HG03097 (cell line): ENCODE measurements around the gene CCDC198.

ENCODE experiments used
- ATAC-seq: cut with Tn5 transposase; IDR thresholded peaks from one replicate; pipeline ENCODE4 v1.9.1; 2021; ENCODE audit not compliant: unreplicated experiment, low FRiP score

CCDC198 gene, protein sequence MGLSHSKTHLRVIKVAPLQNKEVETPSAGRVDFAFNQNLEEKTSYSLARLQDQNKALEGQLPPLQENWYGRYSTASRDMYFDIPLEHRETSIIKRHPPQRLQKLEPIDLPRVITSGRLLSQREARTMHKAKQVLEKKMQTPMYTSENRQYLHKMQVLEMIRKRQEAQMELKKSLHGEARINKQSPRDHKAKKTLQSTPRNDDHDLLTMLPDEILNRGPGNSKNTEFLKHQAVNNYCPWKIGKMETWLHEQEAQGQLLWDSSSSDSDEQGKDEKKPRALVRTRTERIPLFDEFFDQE

DNA sequence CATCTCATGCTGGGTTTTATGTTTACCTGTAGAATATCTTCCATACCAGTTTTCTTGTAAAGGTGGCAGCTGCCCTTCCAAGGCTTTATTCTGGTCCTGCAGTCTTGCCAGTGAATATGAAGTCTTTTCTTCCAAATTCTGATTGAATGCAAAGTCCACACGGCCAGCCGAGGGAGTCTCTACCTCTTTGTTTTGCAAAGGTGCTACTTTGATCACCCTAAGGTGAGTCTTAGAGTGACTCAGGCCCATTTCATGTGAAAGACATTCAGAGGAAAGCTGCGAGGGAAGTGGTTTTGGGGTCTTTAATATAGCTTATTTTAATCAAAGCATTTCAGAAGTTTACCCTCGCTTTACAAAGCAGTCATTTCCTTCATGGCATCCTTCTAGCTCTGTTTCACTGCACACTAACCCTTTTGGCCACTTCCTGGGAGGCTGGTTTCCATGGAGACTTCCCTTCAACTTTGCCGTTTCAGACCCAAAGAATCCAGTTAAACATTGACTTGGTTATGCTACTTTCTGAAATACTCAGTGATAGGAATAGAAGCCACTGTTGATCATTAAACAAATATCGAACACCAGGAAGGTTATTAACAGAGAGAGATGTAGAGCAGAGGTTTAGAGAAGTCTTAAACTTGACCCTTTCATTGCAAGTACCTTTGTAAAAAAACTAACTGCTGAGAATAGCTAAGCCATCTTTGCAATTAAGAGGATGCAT, at the start of gene CCDC198:
TSS of gene CCDC198 (minus strand) at position 391 of the 715 bp plus-strand sequence. CDS start at position 249, 142 bp downstream.
- peak; percentile 75 for ATAC-seq

DNA sequence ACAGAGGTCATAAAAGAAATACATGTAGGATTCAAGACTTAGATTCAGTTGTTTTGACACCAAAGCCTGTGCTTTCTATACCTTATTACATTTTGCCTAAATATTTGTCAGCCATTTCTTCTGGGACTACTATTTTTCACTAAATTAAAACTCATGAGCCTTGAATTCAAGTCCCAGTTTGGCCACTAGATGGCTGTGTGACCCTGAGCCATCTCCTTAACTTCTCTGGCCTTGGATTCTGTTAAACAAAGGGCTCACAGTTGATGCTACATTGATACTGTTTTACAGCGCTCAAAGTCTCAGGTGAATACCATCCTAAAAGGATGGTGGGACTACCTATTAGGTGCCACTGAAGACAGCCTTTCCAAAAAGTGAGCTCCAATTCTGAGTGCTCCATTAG, 39.6 kb upstream of the CCDC198 start:
- ATAC-seq, result peak; percentile 56

DNA sequence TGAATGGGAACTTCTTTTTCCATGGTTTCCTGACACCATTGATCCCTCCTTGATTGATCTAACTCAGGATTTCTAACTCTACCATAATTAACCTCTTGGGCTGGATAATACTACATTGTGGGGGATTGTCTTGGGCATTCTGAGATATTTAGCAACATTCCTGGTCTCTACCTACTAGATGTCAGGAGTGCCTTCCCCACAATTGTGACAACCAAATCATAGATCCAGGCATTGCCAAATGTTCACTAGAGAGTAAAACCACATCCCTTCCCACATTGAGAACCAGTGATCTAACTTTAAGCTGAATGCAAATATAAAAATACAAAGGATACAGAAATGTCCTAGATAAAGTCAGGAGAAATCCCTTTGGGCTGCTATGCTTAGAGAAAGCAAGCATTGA, 36.9 kb upstream of the CCDC198 start:
- ATAC-seq, result no peak

DNA sequence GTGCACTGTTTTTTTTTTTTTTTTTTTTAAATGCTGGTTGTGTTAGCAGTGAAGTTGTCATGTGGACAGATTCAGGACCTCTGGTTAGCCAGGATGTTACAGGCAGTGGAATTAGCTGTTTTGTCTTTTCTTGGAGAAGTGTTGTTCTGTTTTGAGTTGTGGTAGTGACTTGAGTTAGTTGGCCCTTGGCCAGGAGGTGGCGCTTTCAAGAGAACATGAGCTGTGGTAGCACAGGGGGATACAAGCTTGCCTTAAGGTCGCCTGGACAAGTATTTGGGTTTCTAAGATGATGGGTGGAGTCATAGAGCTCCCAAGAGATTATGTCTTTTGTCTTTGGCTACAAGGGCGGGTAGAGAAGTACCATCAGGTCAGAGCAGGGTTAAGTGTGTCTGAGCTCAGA, 33.3 kb upstream of the CCDC198 start:
- no peak for ATAC-seq

DNA sequence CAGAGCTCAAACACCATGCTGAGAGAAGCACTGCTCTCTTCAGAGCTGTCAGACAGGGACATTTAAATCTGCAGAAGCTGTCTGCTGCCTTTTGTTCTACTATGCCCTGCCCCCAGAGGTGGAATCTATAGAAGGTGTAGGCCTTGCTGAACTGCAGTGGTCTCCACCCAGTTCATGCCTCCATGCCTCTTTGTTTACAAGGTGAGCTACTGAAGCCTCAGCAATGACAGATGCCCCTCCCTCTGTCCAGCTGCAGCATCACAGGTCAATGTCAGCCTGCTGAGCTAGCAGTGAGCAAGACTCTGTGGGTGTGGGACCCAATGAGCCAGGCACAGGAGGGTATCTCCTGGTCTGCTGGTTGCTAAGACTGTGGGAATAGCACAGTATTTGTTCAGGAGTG, 25.4 kb upstream of the CCDC198 start:
- no peak for ATAC-seq

DNA sequence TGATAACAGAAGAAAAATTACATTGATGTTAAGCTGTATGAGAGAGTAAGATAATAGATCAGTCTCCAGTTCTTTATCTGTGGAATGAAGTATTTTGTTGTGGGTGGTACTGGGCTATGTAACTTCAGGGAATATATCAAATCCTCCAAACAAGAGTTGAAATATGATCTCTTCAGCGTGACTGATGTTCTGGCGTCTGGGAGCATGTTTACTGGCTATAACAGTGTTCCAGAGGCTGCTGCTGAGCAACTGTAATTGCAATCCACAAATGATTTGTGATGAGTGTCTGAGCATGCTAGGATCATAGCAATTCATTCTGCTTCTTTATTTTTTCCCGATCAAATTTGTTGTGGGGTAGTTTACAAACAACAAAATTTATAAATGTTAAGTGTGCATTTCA, 18.6 kb upstream of the CCDC198 start:
- no peak for ATAC-seq

DNA sequence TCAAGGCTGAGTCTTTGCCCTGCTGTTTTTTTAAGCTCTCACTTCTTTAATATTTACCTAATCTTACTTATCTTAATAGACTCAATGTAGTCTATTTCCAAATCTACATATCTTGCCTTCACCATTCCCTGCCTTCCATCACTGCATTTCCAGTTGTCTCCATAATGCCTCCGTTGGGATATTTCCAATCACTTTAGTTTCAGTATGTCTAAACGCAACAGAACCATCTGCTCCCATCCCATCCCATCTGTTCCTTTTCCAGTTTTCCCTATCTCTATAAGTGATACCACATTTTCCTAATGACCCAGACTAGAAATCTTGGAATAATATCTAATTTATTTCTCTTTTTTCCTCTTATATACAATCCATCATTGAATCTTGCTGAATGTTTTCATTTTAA, 15.1 kb upstream of the CCDC198 start:
- no peak for ATAC-seq

DNA sequence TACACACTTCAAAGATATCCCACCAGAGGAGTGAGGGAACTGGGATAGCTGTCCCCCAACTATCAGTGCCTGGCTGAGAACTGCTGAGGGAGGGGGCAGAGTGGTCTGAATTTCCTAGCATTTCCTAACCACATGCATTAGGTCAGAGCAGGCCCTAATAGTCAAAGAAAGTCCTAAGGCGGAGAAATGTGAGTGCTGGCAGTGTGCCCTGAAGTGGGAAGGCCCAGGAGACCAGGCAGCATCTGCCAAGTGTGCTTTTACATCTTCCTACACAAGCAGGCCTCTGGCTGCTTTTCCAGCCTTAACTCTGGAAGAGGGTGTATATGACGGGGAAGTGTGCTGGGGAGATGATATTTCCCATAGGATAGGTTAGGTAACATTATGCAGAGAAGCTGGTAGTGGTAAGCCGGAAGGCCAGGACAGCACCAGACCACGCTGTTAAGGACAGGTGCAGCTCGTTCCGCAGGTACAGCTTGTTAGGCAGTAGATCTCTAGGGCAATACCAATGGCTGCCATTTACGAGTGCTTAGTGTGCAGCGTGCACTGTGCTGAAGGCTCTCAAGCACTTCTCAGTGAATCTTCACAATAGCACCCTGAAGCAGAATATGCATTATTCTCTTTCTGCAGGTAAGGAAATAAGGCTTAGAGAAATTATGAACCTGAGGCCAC, 9.1 kb upstream of the CCDC198 start:
- ATAC-seq, result no peak

DNA sequence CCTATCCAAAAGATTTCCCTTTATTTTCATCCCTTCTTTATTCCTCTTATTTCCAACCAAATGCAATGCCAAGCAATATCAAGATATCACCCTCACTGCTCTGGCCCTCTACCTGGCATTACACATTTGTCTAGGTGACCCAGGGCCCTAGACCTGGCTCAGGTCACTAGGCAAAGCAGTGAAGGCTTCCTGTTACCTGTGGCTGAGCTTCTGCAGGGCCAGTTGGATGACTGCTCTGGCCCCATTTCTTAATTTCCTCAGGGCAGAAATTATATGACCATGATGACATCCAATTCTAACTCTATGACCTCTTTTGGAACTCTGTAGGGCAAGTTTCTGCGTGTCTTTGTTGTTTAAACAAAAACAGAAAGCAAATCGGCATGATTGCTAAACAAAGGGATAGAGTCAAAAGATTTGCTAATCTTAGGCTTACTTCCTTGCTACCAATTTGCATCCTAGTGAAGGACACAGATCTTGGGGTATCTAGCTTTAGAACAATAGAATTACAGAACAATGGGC, 7.4 kb upstream of the CCDC198 start:
- no peak for ATAC-seq

DNA sequence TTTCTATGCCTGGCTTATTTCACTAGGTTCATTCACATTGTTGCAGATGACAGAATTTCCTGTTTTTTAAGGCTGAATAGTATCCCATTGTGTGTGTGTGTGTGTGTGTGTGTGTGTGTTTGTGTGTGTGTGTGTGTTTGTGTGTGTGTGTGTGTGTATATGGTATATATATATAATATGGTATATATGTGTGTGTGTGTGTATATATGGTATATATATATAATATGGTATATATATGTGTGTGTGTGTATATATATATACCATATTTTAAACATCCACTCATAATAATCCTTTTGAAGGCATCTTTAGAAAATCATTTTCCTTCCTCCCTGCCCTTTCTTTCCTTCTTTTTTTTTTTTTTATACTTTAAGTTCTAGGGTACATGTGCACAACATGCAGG, 5.0 kb upstream of the CCDC198 start:
- no peak for ATAC-seq

DNA sequence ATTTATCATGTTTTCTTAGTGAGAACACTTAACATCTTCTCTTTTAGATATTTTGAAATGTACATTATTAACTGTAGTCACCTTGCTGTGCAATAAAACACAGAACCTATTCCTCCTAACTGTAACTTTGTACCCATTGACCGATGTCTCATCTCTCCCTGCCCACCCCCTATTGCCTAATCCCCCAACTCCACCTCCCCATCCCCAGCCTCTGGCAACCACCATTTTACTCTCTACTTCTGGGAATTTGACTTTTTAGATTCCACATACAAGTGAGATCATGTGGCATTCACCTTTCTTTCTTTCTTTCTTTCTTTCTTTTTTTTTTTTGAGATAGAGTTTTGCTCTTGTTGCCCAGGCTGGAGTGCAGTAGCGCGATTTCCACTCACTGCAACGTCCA, 4.4 kb upstream of the CCDC198 start:
- no peak for ATAC-seq

DNA sequence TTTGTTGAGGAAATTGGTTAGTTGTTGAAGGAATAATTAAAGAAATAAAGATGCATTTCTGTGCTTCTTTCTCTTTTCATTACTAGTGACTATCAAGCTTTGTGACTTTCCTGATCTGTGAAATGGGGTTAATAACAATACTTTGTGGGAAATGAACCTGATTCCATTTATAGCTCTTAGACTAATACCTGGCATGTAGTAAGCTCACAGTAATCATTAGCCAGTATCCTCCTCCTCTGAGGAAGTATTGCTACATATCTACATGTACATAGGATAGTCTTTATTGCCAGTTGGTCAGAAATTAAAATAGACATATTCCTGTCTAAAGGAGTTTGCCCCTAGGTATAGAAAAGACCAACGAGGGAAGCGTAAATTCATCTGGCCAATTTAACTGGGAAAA, 1.8 kb upstream of the CCDC198 start:
- ATAC-seq, result no peak

DNA sequence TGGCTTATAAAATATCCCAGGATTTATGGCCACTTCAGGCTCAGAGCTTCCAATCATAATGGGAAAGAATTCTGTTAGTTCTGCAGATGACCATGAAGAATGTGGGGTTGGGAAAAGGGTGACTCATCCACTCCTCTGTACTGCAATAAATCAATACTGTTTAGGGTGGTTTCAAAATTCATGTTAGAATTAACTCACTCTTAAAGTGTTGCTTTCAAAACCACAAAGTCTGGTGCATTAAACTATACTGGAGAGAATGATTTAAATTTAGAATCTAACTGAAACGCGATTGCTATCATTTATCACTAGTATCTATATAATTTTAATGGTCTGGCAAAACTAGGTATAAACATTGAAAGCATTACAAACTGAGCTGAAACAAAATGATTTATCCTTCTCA, 798 bp downstream of the CCDC198 start:
- no peak for ATAC-seq

DNA sequence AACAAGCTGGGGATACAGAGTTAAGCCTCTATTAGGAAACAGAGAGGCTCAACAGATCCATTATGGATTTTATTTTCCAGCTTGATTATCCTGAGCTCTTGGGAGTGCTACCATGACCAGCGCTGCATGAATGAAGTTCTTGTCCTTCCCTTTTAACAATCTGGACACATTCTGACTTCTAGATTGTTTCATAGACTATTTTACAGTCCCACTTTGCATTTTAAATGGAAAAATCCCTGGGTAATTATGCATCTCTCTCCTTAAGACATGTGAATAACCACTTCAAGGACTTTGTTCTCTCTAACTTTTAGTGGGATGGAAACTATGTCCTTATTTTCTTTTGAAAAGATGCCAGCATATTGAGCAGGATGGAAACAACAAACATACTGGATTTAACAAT, 2.0 kb downstream of the CCDC198 start:
- ATAC-seq, result no peak

DNA sequence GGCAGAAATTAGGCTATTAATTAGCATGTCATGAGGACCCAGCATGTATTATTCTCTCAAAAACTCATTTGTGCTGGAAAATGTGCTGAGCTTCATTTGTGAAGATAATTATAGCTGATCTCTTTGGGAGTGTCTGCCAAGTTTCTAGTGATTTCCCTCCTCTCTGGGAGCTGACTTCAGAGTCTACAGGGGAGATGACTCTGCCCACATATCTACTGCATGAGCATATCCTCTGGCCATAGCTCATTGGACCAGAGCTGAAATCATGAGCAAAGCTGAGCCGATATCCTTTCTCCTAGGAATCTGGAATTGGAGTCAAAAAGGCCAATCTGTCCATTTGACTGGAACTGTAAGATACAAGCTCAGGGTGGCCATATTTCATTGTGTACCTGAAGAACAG, 5.9 kb downstream of the CCDC198 start:
- ATAC-seq, result no peak

DNA sequence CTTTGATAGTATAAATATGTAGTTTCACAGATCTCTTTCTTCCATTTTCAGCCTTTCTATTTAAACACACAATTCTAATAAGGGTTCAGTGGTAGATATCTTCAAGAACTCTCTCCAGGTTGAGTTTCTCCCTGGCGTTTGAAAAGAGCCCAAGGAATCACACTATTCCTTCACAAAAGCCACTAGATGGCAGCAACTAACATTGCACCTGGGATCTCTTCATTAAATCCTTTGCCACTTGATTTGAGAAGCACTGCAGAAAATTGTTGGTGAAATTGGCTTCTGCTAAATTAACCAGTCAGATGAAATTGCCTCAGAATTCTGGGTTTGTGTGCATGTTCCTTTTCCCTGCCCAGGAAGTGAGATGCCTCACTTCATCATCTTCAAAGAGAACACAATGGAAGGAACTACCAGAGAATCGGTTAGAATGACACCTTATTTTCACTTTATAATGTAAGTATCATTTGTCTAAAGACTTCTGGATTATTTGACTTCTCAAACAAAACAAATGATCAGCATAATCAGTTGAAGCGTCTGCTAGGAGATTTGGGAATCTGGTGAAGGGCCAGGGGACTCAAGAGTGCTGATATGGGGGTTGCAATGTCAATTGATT, 6.8 kb downstream of the CCDC198 start:
- ATAC-seq, result no peak

DNA sequence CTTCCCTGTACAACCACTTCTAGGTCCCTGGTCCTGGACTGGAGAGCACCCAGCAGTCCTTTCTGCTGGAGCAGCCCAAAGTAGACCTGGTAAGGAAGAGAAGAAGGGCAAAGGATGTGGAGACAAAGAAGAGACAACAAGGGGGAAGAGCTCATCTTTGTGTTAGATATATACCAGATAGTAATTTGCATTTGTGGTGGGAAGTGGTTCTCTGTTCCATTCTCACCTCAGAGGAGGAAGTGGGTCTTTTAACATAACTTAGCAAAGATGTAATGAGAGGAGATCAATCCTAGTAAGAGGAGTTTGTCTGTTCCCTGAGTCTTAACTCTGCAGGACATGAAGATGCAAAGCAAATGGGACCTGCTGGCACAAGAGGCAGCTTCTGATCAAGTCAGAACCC, 8.0 kb downstream of the CCDC198 start:
- peak; percentile 83 for ATAC-seq

DNA sequence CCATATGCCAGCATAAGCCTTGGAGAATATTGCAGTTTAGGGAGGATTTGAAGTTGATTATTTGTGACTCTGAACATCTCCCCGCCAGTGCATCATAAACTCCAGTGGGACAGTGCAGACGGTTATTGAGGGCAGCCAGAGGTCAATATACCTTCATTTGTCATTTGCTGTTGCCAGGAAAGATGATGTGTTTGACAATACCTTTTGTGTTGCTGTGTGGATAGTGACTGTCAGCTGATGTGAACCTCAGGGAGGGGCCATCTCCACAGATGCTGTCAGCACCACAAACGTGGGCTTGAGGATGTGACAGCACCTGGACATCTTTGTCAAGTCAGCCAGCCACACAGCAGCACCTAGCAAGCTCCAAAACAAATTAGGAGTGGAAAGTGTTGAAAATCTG, 11.5 kb downstream of the CCDC198 start:
- ATAC-seq, result no peak

DNA sequence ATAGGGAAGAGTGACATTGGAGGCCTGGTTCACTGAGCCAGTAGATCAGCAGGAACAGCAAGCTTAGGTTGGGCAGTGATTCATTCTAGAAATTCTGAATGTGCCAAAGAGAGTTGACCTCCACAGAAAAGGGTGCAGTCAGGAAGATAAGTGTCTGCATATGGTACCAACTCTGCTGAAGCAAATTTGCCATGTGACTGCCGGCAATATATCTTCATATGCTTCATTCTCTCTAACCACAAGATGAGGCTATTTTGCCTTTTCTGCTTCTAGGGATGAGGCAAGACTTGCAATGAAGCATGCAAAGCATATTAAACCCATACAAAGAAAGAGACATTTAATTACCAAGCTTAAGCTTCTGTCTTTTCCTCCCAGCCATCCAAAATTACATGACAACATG, 13.6 kb downstream of the CCDC198 start:
- ATAC-seq, result no peak

DNA sequence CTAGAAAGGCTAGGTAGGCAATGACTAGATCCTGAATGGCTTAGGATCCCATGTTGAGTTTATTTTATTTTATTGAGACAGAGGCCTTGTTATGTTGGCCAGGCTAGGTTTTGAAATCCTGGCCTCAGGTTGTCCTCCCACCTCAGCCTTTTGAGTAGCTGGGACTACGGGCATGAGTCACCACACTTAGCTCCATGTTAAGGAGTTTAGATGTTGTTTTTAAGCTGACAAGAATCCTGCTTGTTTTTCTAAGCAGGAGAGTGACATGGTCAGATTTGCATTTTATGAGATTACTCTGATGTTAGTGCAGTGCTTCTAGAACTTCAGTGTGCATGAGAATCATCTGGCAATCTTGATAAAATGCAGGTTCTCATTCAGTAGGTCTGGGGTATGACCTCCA, 14.5 kb downstream of the CCDC198 start:
- no peak for ATAC-seq

DNA sequence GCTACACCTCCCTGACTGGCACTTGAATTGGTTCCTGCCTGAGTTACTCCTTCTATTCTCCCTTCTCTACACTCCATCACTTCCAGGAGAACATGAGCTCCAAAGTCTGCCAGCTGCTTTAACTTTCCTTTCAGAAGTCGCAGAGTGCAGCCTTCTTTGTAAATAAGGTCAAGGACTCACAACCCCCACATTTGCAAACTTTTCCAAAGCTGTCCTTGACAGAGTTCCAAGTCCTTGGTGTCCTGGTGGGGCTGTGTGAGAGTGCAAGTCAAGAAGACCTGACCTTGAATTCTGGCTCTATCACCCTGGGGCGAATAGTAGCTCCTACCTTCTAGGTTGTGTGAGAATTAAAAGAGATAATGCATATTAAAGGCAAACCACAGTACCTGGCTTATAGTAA, 15.6 kb downstream of the CCDC198 start:
- ATAC-seq, result no peak
